ENCODE data around the gene GRIK2. TPM values are rescaled to one million over a fixed set of nuclear protein-coding genes. Genes with fewer than 3 reads are reported as not detected.
"Not testable (repeated sequence)": the region's sequence is repeated elsewhere in the genome, so short reads cannot be mapped to it uniquely, and the experiment has no call there.

GRIK2 gene
- total RNA-seq, 2 donors from 2014 or later = 1.5 to 1.7 TPM

DNA sequence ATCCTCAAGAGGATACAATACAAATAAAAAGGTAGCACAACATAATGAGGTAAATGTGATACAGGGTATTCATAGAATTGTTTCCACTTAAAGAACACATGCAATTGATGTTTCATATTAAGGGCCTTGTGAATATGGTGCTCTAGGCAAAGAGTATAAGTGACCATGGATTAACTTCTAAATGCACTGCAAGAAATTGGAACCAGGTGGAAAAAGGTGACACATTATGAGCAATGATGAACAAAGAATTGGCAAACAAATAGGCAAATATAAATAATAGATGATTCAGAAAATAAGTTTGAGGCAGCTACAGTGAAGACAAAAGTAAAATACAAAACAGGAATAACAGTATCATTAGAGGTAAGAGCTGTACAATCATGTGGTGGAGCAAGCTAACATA is 192.0 kb downstream of the GRIK2 start:
- DNase-seq (ENCODE audit: low spot score) = no peak
- intact Hi-C loops (cut with DNase I) = no loop called here

- no peak for DNase-seq (ENCODE audit: low spot score)
- intact Hi-C loops (cut with DNase I) = no loop called here
These were observed 194.8 kb downstream of the GRIK2 start for GRCh38 chr6:101588343-101588742.

DNA sequence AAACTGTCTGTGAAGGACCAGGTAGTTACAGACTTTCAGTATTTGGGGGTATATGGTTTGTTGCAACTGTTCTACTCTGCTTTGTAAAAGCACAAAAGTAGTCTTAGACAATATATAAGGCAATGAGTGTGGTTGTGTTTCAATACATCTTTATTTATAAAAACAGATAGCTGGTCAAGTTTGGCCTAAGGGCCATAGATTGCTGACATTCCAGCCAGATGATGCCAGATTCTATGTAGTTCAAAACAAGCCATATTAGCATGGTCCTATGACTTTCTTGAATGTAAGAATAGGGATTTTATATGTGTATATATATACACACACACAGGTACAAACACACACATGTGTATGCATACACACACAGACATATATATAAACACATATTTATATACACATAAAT is 201.8 kb downstream of the GRIK2 start:
- DNase-seq (ENCODE audit: low spot score) = no peak
- intact Hi-C loops (cut with DNase I) = no loop called here

DNA sequence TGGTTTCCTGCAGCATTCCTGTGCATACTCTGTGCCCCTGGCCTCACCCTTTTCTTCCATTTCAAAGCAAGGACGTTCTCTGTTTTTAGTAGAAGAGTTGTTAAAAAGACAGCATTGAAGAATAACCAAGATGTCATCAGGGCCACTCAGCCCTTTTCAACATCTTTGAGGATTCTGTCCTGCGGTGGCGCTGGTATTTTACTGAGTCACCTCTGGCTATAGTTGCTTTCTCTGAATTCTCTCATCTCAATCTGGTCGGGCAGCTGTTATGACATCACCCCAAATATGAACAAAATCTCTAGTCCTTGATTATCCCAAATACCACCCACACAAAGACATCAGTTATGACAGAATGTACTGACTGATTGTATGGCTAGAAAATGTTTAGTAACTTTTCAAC is 204.2 kb downstream of the GRIK2 start:
- no peak for DNase-seq (ENCODE audit: low spot score)
- intact Hi-C loops (cut with DNase I) = no loop called here

GRCh38 chr6:101605426-101605825 is 211.9 kb downstream of the GRIK2 start:
- intact Hi-C loops (cut with DNase I) = no loop called here
- DNase-seq (ENCODE audit: low spot score) = no peak

DNA sequence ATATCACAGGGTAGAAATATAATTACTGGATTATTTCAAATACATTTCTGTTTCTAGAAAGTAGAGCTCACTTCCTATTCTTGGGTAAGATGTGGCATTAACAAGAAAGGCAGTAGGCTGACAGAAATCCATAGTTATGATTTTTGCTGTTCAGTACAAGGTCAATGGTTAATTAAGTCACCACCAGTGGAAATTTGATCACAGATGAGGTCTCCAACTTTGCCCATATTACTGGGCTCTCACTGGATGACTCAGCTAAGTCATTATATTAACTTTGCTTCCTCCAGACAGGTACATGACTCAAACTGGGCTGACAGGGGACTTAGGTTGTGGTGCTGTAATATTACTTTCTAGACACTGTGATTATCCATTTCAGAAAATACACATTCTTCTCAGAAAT is 212.4 kb downstream of the GRIK2 start:
- intact Hi-C loops (cut with DNase I) = no loop called here

DNA sequence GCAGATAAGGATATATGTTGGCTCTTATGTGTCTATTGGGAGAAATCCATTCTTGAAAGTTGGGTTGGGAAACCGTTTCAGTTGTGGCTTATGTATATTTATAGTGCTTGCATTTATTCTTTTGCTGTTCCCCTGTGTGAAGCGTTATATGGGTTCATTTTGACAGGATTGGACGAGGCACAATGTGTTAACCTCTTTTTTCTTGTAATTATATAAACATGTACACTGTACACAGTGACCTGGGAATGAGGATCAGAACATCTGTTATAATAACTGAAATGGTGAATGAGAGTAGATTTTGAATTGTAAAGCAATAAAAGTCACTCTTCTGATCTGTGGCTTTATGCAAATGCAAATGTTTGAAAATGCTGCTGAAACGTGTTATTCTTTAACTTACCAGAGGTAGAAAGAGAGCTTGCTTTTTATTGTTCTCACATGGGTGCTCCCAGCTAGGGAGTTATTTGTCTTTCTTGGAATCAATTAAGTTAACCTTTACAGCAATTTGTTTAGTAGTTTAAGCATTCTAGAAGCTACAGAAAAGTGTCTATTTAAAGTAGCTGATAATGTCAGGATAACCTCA is 213.7 kb downstream of the GRIK2 start:
- no peak for DNase-seq (ENCODE audit: low spot score)
- intact Hi-C loops (cut with DNase I) = no loop called here

More for the DNA sequence above, 212.4 kb downstream of the GRIK2 start:
- no peak for DNase-seq (ENCODE audit: low spot score)

DNA sequence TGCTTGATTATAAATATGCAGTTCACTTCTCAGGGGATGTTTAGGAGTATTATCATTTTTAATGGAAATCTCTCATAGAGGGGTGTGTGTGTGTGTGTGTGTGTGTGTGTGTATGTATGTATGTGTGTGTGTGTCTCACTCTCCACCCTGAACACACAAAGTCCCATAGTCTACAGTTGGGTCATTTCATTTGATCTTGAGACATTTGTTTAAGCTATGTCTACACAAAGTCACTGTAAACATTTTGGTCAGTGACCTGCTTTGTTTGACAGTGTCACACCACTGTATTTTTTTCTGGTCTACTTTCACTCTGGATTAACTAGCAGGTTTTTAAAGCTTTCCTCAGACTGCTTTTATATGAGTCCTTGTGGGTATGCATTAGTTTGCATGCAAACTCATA is 215.2 kb downstream of the GRIK2 start:
- DNase-seq (ENCODE audit: low spot score) = no peak
- intact Hi-C loops (cut with DNase I) = no loop called here

- DNase-seq (ENCODE audit: low spot score) = no peak
- intact Hi-C loops (cut with DNase I) = no loop called here
These were observed 220.0 kb downstream of the GRIK2 start for GRCh38 chr6:101613556-101613955.

DNA sequence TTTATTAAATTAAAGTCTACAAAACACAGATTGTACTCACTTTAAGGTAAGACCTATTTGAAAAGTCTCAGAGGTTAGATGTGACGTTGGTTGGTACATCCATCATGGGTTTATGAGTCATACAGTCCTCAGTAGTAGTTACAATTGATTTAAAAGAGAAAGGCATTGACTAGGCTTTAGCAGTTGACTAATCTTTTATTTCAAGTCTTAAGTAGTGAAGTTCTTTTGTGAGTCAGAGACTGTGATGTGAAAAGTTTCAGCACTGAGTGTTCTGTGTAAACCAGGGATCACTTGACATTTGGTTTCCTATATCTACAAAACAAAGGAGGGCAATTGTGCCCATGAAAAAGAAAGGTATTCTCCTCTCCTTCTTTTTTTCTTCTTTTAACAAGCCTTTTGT is 221.3 kb downstream of the GRIK2 start:
- intact Hi-C loops (cut with DNase I) = no loop called here
- no peak for DNase-seq (ENCODE audit: low spot score)

DNA sequence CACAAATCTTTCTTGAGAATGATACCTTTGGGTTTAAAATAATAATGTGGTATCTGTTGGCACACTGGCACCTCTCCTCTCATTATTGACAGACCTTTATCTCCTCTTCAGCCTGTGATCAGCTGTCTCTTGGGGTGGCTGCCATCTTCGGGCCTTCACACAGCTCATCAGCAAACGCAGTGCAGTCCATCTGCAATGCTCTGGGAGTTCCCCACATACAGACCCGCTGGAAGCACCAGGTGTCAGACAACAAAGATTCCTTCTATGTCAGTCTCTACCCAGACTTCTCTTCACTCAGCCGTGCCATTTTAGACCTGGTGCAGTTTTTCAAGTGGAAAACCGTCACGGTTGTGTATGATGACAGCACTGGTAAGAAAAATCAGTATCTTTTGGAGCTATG is 232.8 kb downstream of the GRIK2 start:
- DNase-seq (ENCODE audit: low spot score) = no peak
- intact Hi-C loops (cut with DNase I) = no loop called here

- no peak for DNase-seq (ENCODE audit: low spot score)
- intact Hi-C loops (cut with DNase I) = no loop called here
These were observed 237.4 kb downstream of the GRIK2 start for GRCh38 chr6:101630941-101631340.

- intact Hi-C loops (cut with DNase I) = no loop called here
- no peak for DNase-seq (ENCODE audit: low spot score)
These were observed 239.6 kb downstream of the GRIK2 start for GRCh38 chr6:101633081-101633480.

DNA sequence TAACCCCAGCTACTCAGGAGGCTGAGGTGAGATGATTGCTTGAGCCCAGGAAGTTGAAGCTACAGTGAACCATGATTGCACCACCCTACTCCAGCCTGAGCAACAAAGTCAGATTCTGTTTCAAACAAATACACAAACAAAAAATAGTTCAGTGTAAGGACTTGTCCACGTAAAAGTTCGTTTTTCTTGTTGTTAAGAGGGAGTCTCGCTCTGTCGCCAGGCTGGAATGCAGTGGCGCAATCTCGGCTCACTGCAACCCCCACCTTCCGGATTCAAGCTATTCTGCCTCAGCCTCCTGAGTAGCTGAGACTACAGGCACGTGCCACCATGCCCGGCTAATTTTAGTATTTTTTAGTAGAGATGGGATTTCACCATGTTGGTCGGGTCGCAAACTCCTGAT is 245.4 kb downstream of the GRIK2 start:
- DNase-seq (ENCODE audit: low spot score); intact Hi-C loops (cut with DNase I): not testable (repeated sequence)

DNA sequence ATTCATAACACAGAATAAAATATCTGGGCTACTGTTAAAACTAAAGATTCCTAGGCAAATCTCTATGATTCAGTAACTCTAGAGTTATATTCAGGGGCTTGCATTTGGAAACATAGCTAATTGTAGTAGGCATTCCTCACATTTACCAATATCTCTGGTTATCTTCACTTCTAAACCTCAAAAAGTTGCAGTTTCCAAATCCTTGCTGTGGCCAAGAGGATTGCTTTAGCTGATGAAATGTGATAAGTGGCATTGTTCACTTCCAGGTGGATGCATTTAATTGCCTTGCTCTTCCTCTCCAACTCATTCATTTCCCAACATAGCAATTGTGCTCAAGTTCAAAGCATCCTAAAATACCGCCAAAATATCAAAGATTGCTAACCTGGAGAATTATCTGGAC is 246.6 kb downstream of the GRIK2 start:
- DNase-seq (ENCODE audit: low spot score) = no peak
- intact Hi-C loops (cut with DNase I) = no loop called here

DNA sequence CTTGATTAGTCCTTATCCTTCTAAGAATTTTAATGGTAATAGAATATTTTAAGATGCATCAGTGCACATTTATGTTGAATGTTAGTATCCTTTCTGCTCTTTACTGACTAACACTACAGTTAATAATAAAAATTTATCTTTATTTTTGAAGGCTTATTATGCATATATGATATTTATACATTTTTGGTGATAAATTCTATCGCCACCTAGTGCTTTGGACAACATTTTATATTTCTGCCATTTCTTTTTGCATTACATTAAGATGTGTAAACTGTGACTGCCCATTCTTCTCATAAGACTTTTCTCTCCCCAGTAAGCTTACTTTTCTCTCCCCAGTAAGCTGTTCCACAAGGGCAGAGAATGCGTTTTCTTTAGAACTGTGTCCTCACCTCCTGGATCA is 252.3 kb downstream of the GRIK2 start:
- intact Hi-C loops (cut with DNase I) = no loop called here
- DNase-seq (ENCODE audit: low spot score) = no peak

DNA sequence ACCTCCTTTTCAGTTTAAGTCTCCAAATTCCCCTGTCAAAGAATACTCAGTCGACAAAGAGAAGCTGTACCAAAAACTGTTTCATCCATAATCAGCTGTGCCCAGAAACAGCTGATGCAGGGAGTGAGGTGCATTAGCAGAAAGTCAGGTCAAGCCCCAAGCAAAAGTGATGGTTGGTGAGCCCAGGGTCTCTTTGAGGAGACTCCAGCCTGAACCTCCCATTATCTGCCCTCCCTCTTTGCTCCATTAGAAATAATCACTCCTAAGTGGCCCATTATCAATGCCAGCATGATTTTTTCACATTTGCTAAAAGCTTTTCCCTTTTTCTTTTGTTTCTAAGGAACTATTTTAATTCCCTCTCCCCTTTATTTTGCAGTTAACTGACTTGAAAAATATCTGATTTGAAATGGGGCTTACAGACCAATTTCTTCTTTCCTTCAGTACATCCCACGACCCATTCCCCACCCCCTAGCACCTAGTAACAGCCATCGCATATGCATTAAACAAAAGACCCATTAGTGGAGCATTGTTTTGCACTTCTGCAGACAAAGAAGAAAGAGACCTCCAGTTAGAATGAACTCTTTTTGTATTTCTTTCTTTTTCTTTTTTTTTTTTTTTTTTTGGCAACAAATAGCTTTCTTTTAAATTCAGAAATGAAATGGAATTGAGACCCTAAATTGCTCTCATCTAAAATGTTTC is 257.0 kb downstream of the GRIK2 start:
- no peak for DNase-seq (ENCODE audit: low spot score)
- intact Hi-C loops (cut with DNase I) = no loop called here

- intact Hi-C loops (cut with DNase I) = no loop called here
These were observed 258.6 kb downstream of the GRIK2 start for GRCh38 chr6:101652079-101652478.

GRCh38 chr6:101655109-101655508 is 261.6 kb downstream of the GRIK2 start:
- intact Hi-C loops (cut with DNase I) = no loop called here
- no peak for DNase-seq (ENCODE audit: low spot score)

More at GRCh38 chr6:101652079-101652478, 258.6 kb downstream of the GRIK2 start:
- DNase-seq (ENCODE audit: low spot score) = no peak

- no peak for DNase-seq (ENCODE audit: low spot score)
- intact Hi-C loops (cut with DNase I) = no loop called here
These were observed 268.8 kb downstream of the GRIK2 start for GRCh38 chr6:101662111-101662897.

GRCh38 chr6:101663100-101663499 is 269.6 kb downstream of the GRIK2 start:
- no peak for DNase-seq (ENCODE audit: low spot score)
- intact Hi-C loops (cut with DNase I) = no loop called here

All from posterior vena cava (tissue), 2 donors.